NCI-H69 (cell line): ENCODE data around the gene SPAG8.

Source experiments
- DNase-seq: peaks from one replicate; lab custom pipeline; 2025; lab: John Stamatoyannopoulos, UW

The SPAG8 gene

GRCh38 chr9:35808433-35808832 lies 3.6 kb downstream of the SPAG8 start:
- no peak for DNase-seq

GRCh38 chr9:35806101-35806500 lies 6.0 kb downstream of the SPAG8 start:
- DNase-seq: no peak

DNA sequence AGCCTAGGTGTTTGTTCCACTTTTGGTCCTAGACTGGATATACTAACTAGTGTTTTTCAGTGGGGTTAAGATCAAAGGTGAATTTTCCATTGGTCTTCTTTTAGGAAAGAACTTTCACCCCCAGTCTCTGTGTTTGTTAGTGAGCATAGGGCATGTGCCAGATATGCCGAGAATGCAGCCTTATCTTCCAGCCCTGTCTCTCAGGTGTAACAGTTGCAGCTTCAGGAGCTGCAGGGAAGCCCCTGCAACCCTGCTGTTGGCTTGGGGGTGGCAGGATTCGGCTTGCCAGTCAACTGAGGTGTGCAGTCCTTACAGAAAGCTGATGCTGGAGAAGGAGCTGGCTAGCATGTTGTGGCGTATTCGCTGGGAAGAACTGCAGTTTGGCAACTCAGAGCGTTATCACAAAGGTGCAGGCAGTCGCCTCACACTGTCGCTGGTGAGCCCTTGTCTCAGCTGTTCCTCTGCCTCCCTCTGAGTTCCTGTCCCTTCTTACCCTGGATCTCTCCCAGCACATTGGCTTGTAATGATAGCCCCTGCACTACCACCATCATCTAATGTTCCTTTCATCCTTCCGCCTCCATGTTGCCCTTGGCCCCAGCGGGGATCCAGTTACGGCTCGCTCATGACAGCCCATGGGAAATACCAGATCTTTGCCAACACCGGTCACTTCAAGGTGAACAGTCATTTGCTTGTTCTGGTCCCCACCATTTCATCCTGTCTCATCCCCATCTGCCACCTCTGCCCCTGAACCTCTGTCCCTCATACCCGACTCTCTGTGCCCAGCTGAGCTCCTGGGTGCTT lies 10.5 kb downstream of the SPAG8 start:
- no peak for DNase-seq

- DNase-seq: no peak
These were observed 11.5 kb downstream of the SPAG8 start for GRCh38 chr9:35800530-35800929.

- DNase-seq: peak; percentile 8
These were observed 13.2 kb downstream of the SPAG8 start for GRCh38 chr9:35798658-35799374.

DNA sequence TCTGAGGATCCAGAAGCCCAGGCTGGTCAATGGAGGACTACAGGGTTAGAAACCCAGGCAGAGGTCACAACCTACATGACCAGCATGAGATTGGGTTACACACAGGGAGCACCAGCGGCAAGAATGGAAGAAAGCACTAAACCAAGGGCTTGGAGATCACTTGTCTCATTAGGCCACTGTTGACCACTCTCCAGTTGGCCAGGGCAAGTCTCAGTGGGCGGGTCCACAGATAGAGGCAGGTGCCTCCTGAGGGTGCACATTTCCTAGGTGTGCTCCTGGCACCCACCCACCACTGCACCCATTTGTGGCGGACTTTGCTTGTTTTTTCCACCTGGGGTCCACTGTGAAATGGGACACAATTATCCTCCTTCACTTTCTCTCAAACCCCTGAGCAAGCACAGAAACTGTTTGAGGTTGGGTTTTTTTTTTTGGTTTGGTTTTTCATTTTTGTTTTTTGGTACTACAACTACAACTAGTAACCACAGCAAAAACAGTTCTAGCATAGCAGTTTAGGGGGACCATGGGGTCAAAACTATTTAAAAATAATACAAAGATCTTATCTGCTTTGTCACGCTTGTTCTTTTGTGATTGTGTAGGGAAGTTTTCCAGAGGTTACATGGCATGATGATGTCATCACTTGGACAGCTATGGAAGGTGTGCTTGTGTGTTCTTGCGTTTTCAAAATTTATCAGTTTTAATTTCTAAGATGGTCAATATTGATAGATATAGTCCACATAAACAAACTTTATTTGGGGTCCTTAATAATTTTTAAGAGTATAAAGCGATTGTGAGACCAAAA lies 14.6 kb downstream of the SPAG8 start:
- DNase-seq: no peak

GRCh38 chr9:35795695-35796094 lies 16.4 kb downstream of the SPAG8 start:
- DNase-seq: no peak

DNA sequence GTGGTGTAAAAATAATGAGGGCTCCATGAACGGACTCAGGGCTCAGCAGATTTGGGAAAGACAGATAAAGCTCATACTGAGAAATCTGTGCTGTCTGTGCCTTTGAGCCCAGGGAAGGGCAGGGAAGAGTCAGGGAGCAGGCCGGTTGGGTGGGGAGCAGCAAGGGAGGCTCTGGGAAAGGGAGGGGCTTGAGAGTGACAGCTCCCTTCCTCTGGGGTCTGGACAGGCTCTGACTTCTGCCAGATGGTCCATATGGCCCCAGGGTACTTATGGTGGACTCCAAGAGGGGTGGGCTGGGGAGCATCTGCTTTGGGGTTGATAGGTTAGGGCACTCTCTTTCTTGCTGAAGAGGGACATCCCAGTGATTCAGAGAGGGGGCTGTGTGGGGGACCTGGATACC lies 18.6 kb downstream of the SPAG8 start:
- DNase-seq: peak; percentile 14

DNA sequence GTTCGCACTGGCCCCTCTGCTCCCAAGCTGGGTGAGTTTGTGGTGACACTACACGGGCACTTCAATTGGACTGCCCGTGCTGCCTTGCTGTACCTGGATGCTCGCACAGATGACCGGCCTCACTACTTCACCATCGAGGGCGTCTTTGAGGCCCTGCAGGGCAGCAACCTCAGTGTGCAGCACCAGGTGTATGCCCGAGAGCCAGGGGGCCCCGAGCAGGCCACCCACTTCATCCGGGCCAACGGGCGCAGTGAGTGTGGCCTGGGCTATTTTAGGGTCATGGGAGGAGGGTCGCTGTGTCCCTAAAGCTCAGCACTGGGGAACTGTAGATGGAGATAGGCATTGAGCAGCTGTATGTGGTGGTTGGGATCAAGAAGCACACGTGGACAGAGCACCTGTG lies 19.2 kb downstream of the SPAG8 start:
- DNase-seq: no peak

DNA sequence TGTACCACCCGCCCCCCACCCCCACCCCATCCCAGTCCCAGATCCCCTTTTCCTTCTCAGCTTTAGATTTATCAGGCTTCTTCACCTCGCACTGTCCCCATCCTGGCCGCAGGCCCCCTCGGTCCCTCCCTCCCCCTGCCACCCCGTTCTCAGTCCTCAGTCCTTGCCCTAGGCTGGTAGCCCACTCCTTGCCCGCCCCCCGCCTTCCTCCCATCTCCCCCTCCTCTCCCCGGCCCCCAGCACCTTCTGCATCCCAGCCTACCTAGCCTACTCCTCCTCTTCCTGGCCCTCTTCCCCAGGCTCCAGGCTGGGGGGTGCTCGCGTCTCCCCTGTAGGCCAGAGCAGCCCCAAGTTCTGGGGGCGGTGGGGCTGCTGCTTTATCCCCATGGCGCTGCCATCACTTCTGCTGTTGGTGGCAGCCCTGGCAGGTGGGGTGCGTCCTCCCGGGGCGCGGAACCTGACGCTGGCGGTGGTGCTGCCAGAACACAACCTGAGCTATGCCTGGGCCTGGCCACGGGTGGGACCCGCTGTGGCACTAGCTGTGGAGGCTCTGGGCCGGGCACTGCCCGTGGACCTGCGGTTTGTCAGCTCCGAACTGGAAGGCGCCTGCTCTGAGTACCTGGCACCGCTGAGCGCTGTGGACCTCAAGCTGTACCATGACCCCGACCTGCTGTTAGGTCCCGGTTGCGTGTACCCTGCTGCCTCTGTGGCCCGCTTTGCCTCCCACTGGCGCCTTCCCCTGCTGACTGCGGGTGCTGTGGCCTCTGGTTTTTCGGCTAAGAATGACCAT lies 19.8 kb downstream of the SPAG8 start:
- no peak for DNase-seq

GRCh38 chr9:35791297-35791921 lies 20.7 kb downstream of the SPAG8 start, which contains the start of gene NPR2:
Gene NPR2 (plus strand): TSS chr9:35791591. CDS start chr9:35792409, 818 bp downstream.
- no peak for DNase-seq

DNA sequence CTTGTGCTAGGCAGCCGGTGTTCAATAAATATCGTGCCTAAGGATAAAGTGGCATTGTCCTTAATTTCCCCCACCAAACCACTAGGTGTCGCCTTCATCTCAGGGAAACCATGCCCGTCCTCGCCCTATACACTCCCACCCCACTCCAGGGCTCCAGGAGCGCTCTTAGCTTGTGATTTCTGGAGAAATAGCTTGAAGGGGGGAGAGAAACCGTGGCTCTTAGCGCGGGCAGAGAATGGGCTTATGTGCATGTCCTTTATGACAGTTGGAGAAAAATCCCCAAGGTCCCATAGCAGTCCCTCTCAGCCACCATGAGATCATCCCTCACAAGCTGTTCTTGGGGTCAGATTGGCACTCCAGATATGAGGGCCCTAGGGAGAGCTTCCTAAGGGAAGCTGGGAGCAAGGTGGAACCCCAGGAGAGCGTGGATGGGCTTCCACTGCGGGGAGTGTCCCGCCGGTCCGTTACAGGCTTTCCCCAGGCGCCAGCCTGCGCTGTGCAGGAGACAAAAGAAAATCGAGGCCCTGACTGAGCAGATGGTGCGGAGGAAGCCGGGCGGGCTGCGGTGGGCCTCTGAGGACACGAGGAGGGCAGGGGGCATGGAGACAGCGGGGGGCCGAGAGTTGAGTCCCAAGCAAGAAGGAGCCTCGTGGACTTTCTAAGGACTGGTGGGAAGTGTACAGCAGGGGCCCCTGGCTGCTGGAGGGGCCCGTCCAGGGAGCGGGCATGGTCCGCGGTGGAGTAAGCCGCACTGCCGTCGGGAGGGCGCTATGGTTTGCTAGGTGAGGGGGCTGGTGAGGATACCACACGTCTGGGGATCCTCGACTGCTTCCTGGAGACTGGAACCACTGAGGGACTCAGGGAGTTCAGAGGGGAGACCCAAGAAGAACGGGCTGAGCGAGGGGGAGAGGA lies 21.4 kb downstream of the SPAG8 start:
- peak; percentile 79 for DNase-seq

DNA sequence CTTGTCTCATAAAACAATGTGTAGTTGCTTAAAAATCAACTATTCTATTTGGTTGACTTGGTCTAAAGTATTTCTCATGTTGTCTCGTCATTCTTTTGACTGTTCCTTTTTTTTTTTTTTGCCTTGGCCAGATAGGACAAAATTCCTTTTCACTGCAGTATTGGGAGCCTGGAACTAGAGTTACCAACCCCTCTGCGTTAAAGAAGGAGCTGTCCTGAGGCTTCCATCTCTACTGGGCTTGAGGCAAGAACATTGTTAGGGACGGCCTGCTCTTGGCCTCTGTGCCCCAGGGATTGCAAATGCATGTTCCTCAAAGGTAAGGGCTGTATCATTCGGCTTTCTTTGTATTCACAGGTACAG lies 22.1 kb downstream of the SPAG8 start:
- no peak for DNase-seq

- DNase-seq: no peak
These were observed 22.5 kb downstream of the SPAG8 start for GRCh38 chr9:35789541-35789940.

DNA sequence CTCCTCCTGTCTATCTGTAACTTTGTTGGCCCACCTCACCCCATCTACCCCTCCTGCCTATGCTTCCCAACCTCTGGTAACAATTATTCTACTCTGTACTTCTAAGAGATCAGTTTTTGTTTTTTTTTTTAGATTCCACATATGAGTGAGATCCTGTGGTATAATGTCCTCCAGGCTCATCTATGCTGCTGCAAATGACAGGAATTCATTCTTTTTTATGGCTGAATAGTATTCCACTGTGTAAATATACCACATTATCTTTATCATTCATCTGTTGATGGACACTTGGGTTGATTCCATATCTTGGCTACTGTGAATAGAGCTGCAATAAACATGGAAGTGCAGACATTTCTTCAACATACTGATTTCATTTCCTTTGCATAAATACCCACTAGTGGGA lies 28.6 kb downstream of the SPAG8 start:
- no peak for DNase-seq

DNA sequence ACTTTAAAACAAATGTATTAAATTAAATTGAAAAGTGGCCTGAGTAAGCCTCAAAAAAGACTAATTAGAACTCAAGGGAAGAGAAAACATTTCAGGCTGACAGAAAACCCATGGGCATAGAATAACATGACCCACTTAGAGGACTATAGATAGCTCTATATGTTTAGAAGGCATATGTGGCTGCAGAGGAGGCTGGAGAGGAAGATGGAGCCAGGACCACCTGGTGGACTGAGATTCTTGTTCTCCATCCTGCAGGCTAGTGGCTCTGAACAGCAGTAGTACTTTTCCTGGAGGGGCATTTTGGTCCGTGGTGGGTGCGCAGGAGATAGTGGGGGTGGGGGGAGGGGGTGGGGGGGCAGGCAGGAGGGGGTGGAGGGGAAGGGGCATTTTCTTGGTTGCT lies 31.0 kb downstream of the SPAG8 start:
- DNase-seq: peak; percentile 16

DNA sequence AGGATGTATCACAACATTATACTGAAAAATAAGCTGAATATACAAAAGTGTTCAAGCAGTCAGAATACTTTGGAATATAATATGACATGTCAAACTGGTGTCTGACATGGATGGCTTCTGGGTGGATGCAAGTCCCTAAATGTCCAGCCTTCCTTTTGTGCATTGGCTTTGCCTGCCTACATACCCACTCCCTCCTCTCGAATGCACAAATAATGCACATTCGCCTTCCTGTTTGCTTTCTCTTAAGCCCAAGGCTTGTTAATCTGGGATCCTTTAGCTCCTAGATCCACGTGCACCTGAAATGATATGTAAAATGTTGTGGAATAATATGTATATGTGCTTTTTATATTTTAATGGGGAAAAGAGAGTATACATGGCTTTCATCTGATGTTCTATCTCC lies 33.6 kb downstream of the SPAG8 start:
- DNase-seq: no peak

DNA sequence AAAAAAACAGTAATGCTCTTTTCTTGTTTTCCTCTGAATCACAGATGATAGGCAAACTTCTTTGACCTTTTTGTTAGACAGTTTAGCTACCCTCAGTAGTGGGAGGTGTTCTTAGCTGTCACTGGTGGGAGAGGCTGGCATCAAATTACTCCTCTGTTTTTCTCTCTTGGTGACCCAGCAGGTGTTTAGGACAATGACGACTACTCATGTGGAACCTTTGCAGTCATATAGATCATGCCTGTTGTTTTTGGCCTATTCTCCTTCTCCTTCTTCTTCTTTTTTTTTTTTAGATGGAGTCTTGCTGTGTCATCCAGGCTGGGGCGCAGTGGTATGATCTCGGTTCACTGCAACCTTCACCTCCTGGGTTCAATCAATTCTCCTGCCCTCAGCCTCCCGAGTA lies 36.0 kb downstream of the SPAG8 start:
- DNase-seq: peak; percentile 95

- DNase-seq: peak; percentile 88
These were observed 37.0 kb downstream of the SPAG8 start for GRCh38 chr9:35774907-35775635.

GRCh38 chr9:35771943-35772342 lies 40.1 kb downstream of the SPAG8 start:
- DNase-seq: peak; percentile 85
